H1 (cell line): ENCODE measurements around the gene CNOT6. TPM values are rescaled to one million over a fixed set of nuclear protein-coding genes. Genes with fewer than 3 reads are reported as not detected.

ENCODE experiments used
- HDAC2 ChIP-seq, 2 experiments: fragments of 300-600 bp in 1 of 2; sonication (generic) in 1 of 2; IDR thresholded peaks; 2 replicates each; pipeline ENCODE4 v1.6.1; 2011 to 2012; ENCODE audit warnings: low read depth in 2 of 2, low read length in 2 of 2, mild to moderate bottlenecking in 2 of 2, moderate library complexity in 2 of 2, borderline replicate concordance in 1 of 2, inconsistent platforms in 1 of 2
- RBBP5 ChIP-seq: IDR thresholded peaks from 2 replicates; pipeline ENCODE4 v1.7.1; 2012; ENCODE audit warnings: low read depth, mild to moderate bottlenecking, inconsistent platforms, low read length, moderate library complexity, borderline replicate concordance
- SRF ChIP-seq: IDR thresholded peaks from 2 replicates; pipeline ENCODE4 v1.6.1; 2011; ENCODE audit warnings: mild to moderate bottlenecking, low read depth, low read length, moderate library complexity
- TCF12 ChIP-seq: IDR thresholded peaks from 2 replicates; pipeline ENCODE4 v1.6.1; 2011; ENCODE audit warnings: low read depth, mild to moderate bottlenecking, low read length
- polyA plus RNA-seq, 7 experiments: library from polyadenylated mRNA; depleted of rRNA in 3 of 7; stranded (reverse) in 5 of 7; unstranded in 2 of 7; fragments of >200 nt in 5 of 7; fragments of 200-250 nt in 2 of 7; gene quantifications; 1 replicate in 5 of 7; 2 replicates in 1 of 7; 4 replicates in 1 of 7; pipeline versions ENCODE4 v1.2.1 to v1.2.3, GENCODE V29; 2011 to 2013; ENCODE audit warnings: missing spikeins in 2 of 7, mixed read lengths in 2 of 7
- total RNA-seq: library from RNA; stranded (reverse); fragmentation: NEBNext Ultra II Directional; extraction: Animal tissue kit (Norgen Biotek cat#: 25700); gene quantifications from 2 replicates; pipeline ENCODE4 v1.2.1, GENCODE V29; 2021

Gene CNOT6
- total and polyA plus RNA-seq, 2 of the 8 experiments (the other 6 are each of a cell fraction or from before 2014, with no cell fraction given) = 10.7 to 45.4 TPM

GRCh38 chr5:180460834-180461233 lies 33.3 kb upstream of the CNOT6 start (continued):
- TF ChIP-seq SRF (no peak), RBBP5 (no peak), TCF12 (no peak), HDAC2 (IDR thresholded peaks at IDR 0.05; ENCODE audit: borderline replicate concordance in 1 of 2, low read depth in 2 of 2, low read length in 2 of 2) (no peak)
